ENCODE data around the gene ZRANB1. TPM values are rescaled to one million over a fixed set of nuclear protein-coding genes. Genes with fewer than 3 reads are reported as not detected.
"Not testable (repeated sequence)": the region's sequence is repeated elsewhere in the genome, so short reads cannot be mapped to it uniquely, and the experiment has no call there.

ZRANB1 gene
- total RNA-seq, 2 donors from 2014 or later: 8.4 to 13.1 TPM

DNA sequence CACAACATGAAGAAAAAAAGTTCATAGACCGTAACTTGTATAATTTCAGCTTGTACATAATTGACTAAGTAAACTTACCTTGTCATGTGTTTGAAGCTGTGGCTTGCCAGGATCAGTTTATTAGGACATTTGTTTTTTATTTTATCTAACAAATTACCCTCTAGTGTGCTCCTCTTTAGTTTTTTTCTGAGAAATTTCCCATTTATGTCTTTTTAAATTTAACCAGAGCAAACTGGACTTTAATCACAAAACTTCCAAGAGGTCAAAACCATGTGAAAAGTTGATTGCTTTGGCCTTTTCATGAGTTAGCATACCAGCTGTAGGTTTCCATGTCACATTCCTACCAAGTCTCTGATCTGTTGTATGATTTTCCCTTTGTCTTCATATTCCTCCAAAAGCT is 42.5 kb downstream of the ZRANB1 start:
- Histone ChIP-seq H3K27me3 (no peaks in the 10 kb centered on the region), H3K9ac (ENCODE audit: low read depth in 2 of 2, low read length in 2 of 2) (no peak overlapping the region), H3K4me3 (no peak overlapping the region), H3K36me3 (no peaks in the 10 kb centered on the region), H3K4me1 (no peaks in the 10 kb centered on the region), H3K27ac (no peak overlapping the region), H3K9me3 (no peaks in the 10 kb centered on the region)
- TF ChIP-seq, protein P1, sequence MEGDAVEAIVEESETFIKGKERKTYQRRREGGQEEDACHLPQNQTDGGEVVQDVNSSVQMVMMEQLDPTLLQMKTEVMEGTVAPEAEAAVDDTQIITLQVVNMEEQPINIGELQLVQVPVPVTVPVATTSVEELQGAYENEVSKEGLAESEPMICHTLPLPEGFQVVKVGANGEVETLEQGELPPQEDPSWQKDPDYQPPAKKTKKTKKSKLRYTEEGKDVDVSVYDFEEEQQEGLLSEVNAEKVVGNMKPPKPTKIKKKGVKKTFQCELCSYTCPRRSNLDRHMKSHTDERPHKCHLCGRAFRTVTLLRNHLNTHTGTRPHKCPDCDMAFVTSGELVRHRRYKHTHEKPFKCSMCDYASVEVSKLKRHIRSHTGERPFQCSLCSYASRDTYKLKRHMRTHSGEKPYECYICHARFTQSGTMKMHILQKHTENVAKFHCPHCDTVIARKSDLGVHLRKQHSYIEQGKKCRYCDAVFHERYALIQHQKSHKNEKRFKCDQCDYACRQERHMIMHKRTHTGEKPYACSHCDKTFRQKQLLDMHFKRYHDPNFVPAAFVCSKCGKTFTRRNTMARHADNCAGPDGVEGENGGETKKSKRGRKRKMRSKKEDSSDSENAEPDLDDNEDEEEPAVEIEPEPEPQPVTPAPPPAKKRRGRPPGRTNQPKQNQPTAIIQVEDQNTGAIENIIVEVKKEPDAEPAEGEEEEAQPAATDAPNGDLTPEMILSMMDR (IDR thresholded peaks at IDR 0.05): no peak
- DNase-seq: no peak
- intact Hi-C loops (cut with DNase I): no loop called here

DNA sequence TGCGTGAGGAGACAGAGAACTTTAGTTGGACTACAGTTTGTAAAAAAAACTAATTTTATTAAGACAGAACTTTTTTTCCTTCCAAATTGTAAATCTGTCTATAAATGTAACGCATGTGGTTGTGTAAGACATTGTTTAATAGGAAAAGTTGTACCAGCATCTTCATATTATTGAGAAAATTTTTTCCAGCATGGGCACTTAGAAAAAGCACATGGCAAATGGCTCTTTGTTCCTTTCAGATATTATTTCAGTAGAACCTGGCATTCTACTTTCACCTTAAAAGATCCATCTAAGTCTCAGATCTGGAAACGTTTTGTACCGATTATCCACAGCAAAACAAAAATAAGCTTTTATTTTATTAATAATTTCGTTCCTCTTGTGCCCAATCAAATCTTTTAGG is 43.2 kb downstream of the ZRANB1 start:
- Histone ChIP-seq H3K4me3 (no peak overlapping the region), H3K36me3 (no peaks in the 10 kb centered on the region), H3K9ac (ENCODE audit: low read depth in 2 of 2, low read length in 2 of 2) (no peak overlapping the region), H3K27ac (no peak overlapping the region), H3K27me3 (no peaks in the 10 kb centered on the region), H3K9me3 (no peaks in the 10 kb centered on the region), H3K4me1 (no peaks in the 10 kb centered on the region)
- intact Hi-C loops (cut with DNase I): no loop called here
- no peak for DNase-seq
- TF ChIP-seq, protein P1 (IDR thresholded peaks at IDR 0.05): no peak

DNA sequence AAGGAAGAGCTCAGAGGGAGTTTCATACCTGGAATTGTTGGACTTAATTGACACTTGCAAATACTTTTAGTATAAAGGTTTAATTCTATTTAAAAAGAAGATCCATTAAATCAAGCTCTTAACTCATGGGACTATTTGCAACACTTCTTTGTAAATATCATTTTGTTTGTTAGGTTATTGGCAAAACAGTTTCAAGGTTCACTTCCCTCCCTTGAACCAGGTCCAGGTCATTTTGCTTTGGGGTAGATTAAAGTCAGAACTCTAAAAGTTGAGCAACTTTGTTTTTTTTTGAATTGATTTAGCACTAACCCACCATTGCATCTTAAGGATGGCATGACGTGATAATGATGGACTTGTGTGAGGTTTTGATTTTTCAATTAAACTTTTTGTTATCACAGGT is 45.9 kb downstream of the ZRANB1 start:
- Histone ChIP-seq H3K9ac (ENCODE audit: low read depth in 2 of 2, low read length in 2 of 2) (no peak overlapping the region), H3K4me1 (no peaks in the 10 kb centered on the region), H3K4me3 (no peak overlapping the region), H3K27ac (no peak overlapping the region), H3K36me3 (no peaks in the 10 kb centered on the region), H3K27me3 (no peaks in the 10 kb centered on the region), H3K9me3 (no peaks in the 10 kb centered on the region)
- TF ChIP-seq, protein P1 (IDR thresholded peaks at IDR 0.05): no peak
- intact Hi-C loops (cut with DNase I): no loop called here
- DNase-seq: no peak

DNA sequence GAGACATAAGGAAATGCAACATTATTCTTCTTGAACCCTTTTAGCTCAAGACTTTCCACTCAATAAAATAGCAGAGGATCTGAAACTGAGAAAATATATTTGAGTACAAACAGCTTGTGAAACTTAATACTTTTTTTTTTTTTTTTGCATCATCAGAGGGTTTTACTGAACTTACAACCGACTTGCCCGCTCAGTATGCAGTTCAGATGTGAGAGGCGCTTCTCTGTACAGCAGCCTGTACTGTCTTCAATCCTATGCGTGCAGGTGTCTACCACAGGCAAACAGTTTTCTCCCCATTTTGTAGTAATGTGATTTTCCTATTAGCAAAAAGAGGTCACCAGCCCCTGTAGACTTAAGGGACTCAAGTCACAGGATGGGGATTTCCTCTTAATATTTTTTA is 46.8 kb downstream of the ZRANB1 start:
- H3K36me3 ChIP-seq; H3K4me3 ChIP-seq; intact Hi-C loops (cut with DNase I); H3K27ac ChIP-seq; H3K27me3 ChIP-seq; H3K9ac ChIP-seq (ENCODE audit: low read depth in 2 of 2, low read length in 2 of 2); H3K9me3 ChIP-seq; DNase-seq; H3K4me1 ChIP-seq: not testable (repeated sequence)

DNA sequence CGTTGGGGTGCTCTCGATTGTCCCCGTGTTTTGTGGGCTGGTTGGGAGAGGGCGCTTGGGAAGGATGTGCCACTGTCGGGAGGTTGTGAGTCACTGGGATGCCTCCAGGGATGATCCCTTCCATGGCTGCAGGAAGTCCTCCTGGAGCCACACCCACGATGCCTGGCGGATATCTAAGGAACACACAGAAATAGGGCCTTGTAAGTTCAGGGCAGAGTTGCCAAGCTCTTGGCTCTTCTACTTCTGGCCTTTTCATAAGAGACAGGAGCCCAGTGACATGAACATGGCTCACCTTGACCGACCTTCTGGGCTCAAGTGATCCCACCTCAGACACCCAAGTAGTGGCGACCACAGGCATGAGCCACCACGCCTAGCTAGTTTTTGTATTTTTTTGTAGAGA is 47.6 kb downstream of the ZRANB1 start:
- no peak overlapping the region for H3K4me3 ChIP-seq
- H3K36me3 ChIP-seq: no peaks in the 10 kb centered on the region
- no peaks in the 10 kb centered on the region for H3K9me3 ChIP-seq
- DNase-seq: no peak
- H3K27me3 ChIP-seq: no peaks in the 10 kb centered on the region
- no peaks in the 10 kb centered on the region for H3K4me1 ChIP-seq
- no peak overlapping the region for H3K9ac ChIP-seq (ENCODE audit: low read depth in 2 of 2, low read length in 2 of 2)
- no peak overlapping the region for H3K27ac ChIP-seq
- intact Hi-C loops (cut with DNase I): no loop called here
- TF ChIP-seq, protein P1 (IDR thresholded peaks at IDR 0.05): no peak

DNA sequence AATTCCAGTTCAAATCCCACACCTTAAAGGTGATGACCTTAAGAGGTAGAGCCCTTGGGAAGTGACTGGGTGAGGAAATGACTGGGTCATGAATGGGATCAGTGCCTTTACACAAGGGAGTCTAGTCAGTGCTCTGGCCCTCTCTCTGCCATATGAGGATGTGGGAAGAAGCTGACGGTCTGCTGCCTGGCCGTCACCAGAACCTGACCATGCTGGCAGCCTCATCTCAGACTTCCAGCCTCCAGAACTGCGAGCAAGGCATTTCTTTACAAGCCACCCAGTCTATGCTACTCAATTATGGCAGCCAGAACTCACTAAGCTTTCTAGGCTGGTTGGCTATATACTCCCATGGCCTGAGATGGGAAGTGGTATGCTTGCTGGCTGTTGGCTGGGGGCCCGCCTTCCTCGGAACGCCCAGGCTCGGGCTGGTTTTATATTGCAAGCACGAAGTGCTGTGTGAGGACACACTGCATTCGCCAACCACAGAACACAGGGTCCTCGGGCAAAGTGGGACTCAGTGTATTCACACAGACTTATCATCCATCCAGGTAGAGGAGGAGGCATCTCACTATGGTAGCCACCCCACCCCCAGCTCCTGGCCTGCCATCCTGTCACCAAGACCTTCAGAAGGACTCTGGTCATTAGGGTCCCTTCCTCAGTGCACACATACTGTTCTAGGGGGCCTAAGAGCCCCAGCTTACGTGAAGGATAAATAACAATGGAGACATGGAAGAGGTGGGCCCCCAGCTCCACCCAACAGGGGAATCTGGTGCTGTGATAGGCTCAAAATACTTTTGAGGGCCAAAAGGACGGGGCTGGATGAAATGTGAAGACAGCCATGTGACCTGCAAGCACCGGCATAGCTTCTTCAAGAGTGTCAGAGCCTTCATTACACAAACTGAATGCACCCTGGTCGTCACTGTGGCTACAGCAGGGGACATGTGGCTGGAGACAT is 49.0 kb downstream of the ZRANB1 start:
- H3K4me1 ChIP-seq: no peaks in the 10 kb centered on the region
- H3K9ac ChIP-seq (ENCODE audit: low read depth in 2 of 2, low read length in 2 of 2): no peak overlapping the region
- intact Hi-C loops (cut with DNase I): loop anchor here (5.0 kb wide), 1 partner anchor 71 kb away; no protein-coding TSS in a partner anchor
- no peak for DNase-seq
- H3K27me3 ChIP-seq: no peaks in the 10 kb centered on the region
- TF ChIP-seq, protein P1 (IDR thresholded peaks at IDR 0.05): no peak
- H3K4me3 ChIP-seq: no peak overlapping the region
- no peaks in the 10 kb centered on the region for H3K36me3 ChIP-seq
- no peaks in the 10 kb centered on the region for H3K9me3 ChIP-seq
- H3K27ac ChIP-seq: no peak overlapping the region
